GM10847 (cell line): ENCODE data around the gene ANGEL1.

Source experiments
- POLR2A ChIP-seq: IDR thresholded peaks from 2 replicates; pipeline ENCODE4 v1.6.1; 2011; ENCODE audit not compliant: insufficient read length; ENCODE audit errors: extremely low read depth

ANGEL1 gene

DNA sequence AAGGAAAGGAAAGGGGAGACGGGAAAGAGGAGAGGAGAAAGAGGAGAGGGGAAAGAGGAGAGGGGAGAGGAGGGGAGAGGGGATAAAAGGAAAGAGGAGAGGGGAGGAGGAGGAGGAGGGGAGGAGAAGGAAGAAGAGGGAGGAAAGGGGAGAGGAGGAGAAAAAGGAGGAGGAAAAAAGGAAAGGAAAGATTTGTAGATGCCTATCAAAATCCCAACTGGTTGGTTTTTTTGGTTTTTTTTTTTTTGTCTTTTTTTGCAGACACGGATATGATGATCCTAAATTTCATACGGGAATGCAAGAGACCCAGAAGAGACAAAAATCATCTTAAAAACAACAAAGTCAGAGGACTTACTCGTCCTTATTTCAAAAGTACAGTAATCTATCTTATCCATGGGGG is 19.4 kb downstream of the ANGEL1 start:
- no peak for TF ChIP-seq POLR2A

- no peak for TF ChIP-seq POLR2A
These were observed 20.3 kb downstream of the ANGEL1 start for GRCh38 chr14:76792422-76792821.

DNA sequence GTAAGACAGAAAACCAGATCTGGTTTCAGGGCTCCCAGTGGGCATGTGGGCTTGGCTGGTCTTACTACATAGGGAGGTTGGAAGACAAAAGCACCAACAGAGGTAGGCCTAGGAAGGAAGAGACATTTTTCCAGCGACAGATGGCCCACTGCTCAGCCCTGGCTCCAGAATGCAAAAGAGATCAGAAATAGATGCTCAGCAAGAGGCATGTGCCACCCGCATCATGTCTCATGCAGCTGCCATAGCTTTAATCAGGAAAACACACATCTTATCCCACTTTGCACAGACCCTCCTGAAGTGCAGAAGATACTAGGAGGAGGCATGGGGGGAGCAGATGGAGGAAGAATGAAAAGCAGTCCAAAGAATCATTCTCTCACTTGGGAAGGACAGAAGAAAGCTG is 26.1 kb downstream of the ANGEL1 start:
- no peak for TF ChIP-seq POLR2A

DNA sequence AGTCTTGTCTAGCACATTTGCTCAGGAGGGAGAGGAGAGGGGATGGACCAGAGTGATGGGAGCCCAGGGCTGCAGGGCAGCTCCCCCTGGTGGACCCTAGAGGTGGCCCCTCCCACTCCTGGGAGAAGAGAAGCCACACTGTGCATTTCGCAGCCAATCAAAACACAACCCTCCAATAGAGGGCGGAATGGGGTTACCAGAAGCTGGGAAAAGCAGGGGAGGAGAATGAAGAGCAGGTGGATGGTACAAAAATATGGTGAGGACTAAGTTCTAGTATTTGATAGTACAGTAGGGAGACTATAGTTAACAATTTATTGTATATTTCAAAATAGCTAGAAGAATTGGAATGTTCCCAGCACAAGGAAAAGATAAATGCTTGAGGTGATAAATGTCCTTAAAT is 27.8 kb downstream of the ANGEL1 start:
- no peak for TF ChIP-seq POLR2A

- no peak for TF ChIP-seq POLR2A
These were observed 28.3 kb downstream of the ANGEL1 start for GRCh38 chr14:76784266-76784874.

DNA sequence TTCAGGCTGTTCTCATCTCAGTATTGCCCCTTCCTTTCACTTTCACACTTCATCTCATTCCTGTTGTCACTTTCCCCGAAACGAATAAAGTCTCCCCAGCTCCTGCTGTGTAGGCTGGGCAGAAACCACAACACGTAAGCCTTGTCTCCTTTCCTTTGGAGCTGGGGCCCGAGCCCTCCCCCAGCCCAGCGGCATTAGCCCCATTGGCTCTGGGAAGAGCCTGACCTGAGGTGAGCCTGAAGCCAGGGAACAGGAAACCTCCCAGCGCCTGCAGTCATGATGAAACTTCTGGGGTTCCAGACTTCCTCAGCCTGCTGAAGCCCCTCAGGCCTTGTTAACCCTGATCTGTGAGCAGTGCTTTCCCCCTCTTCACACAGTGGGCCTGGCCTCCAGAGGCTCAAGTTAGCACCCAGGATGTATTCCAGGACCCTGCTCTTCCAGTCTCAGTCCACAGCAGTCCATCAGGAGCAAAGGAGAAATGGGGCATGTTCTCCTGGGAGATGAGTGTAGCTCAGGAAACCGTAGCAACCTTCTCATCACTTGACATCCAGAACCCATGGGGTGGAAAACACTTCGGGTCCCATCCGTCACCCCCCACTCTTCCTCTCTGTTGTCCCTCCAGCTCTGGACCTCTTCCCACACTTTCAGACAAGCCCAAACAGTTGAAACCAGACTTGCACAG is 29.7 kb downstream of the ANGEL1 start:
- no peak for TF ChIP-seq POLR2A

GRCh38 chr14:76782115-76782884 is 30.4 kb downstream of the ANGEL1 start:
- no peak for TF ChIP-seq POLR2A

GRCh38 chr14:76781648-76782051 is 31.0 kb downstream of the ANGEL1 start:
- no peak for TF ChIP-seq POLR2A

- TF ChIP-seq POLR2A = no peak
These were observed 31.6 kb downstream of the ANGEL1 start for GRCh38 chr14:76780875-76781647.

GRCh38 chr14:76780360-76780759 is 32.3 kb downstream of the ANGEL1 start:
- TF ChIP-seq POLR2A = no peak

DNA sequence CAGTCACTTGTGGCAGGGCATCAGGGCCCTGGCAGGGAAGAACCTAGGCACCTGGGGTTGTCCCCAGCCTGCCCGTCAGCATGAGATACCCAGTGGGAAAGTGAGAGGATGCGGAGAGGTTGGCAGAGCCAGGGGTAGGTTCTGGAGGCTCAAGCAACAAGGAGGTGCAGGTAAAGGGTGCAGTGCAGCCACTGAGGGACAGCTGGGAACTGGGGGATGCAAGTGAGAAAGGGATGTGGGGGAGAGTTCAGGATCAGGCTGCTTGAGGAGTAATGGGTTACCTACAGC is 32.7 kb downstream of the ANGEL1 start:
- TF ChIP-seq POLR2A = no peak

GRCh38 chr14:76779221-76780057 is 33.2 kb downstream of the ANGEL1 start:
- TF ChIP-seq POLR2A = no peak

DNA sequence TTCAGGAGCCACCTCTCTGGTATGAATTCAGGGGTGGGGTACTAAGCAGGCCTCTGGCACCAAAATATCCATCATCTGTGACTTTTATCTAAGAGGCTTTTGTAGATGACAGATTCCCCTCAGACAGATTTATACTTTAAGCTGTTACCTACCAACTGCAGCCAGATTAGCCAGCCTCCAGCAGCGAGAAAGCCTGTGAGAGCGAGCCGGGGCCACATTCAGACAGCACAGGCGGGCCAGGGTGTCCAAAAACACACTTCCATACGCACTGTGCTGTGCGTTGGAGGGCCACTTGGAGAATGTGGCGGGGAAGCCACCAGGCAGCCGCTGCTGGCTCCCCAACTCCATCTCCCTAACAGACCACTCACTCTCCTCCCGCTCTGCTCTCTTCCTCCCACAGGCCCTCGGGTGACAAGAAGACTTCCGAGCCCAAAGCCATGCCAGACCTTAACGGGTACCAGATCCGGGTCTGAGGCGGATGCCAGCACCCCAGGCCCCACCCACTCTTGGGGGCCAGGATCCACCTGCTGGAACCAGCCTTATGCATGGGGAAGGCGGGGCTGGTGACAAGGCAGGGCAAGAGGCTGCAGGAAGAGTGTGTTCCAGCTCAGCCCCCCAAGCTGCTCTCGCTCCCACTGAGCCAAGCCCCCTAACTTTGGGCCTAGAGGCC is 34.0 kb downstream of the ANGEL1 start:
- TF ChIP-seq POLR2A = no peak

DNA sequence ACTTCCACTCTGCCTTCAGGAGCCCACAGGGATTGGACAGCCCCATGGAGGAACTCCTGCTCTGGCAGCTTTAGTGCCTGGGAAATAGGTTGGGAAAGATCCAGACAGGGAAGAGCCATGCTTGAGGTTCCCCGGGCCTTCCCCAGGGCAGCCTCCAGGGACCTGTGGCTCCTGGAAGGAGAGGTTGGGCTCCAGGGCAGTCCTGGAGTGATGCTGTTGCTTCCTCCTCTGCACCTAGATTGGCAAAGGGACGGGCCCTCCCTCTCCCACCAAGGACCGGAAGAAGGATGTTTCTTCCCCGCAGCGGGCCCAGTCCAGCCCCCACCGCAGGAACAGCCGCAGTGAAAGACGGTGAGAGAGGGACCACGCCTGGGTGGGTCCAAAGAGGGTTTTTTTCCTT is 35.0 kb downstream of the ANGEL1 start:
- no peak for TF ChIP-seq POLR2A

DNA sequence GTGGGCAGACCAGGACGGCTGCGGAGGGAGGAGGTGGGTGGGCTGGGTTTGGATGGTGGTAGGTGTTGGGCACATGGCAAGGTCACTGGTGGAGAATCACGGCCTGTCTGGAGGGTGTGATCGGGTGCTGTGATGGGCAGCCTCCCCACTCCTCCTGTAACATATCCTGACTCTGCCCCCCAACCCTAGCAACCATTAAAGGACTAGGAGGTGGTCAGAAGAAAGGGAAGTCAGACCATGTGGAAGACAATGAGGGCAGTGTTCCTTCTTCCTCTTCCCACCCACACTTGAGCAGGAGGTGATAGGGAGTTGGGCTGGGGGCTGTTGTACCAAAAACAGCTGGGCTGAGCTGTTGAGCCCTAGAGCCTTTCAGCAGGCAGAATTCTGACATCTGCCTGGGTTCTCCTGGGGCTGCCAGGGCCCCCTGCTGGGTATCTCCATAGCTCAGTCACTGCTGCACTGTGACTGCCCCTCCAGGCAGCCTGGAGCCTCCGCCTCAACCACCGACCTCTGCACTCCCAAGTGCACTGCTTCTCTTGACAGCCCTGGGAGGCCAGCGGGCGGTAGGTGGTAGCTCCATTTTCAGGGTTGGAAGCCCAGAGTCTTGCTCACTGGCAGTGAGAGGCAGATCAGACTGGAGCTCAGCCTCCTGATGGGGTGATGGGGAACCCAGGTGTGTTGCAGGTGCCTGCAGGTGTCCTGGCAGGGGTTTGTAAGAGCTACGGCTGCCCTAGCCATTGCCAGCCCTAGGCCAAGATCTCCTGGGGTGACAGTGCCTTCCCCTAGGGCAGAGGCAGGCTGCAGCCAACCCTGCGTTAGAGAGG is 36.0 kb downstream of the ANGEL1 start:
- TF ChIP-seq POLR2A = no peak
